A673 (cell line): ENCODE results near the gene IQGAP3. TPM values are rescaled to one million over a fixed set of nuclear protein-coding genes. Genes with fewer than 3 reads are reported as not detected.

Source experiments
- BruUV-seq: library from RNA; stranded (reverse); fragments of 400-500 nt; replicated peaks from 2 replicates; lab custom pipeline; 2021; lab: Mats Ljungman, UMichigan
- CTCF ChIA-PET: fragments of 300-600 bp; sonication (Branson Sonifier 250); formaldehyde crosslinking; loops from one replicate; lab custom pipeline; 2022; ENCODE audit warnings: antibody characterized with exemption; lab: Charles Lee
- POLR2A ChIA-PET: fragments of 300-600 bp; sonication (Branson Sonifier 250); formaldehyde crosslinking; loops from one replicate; lab custom pipeline; 2022; ENCODE audit warnings: antibody characterized with exemption; ENCODE audit not compliant: low non-redundant PET; lab: Charles Lee
- DNase-seq: peaks from one replicate; pipeline ENCODE4 v3.0.0-alpha.2; 2015; ENCODE audit warnings: low spot score
- H3K27ac ChIP-seq: fragments of 200-600 bp; sonication (generic); 2 replicates; pipeline ENCODE4 v1.5.1; 2016; ENCODE audit warnings: mixed run types, low read depth, mild to moderate bottlenecking, mixed read lengths, antibody characterized with exemption, low read length; ENCODE audit not compliant: poor library complexity, severe bottlenecking
- H3K27me3 ChIP-seq: fragments of 200-600 bp; sonication (generic); replicated peaks from 2 replicates; pipeline ENCODE4 v1.6.1; 2017; ENCODE audit warnings: mixed run types, low read depth, mild to moderate bottlenecking, mixed read lengths, antibody characterized with exemption, low read length; ENCODE audit not compliant: insufficient read depth, poor library complexity
- H3K36me3 ChIP-seq: fragments of 200-600 bp; sonication (generic); 2 replicates; pipeline ENCODE4 v1.6.1; 2016; ENCODE audit warnings: mixed run types, mild to moderate bottlenecking, mixed read lengths, antibody characterized with exemption, low read length; ENCODE audit not compliant: insufficient read depth, poor library complexity, severe bottlenecking
- H3K4me1 ChIP-seq: fragments of 200-600 bp; sonication (generic); 2 replicates; pipeline ENCODE4 v1.6.1; 2017; ENCODE audit warnings: mixed run types, mild to moderate bottlenecking, mixed read lengths, antibody characterized with exemption, low read length; ENCODE audit not compliant: insufficient read depth, poor library complexity, severe bottlenecking
- H3K4me3 ChIP-seq: fragments of 200-600 bp; sonication (generic); 2 replicates; pipeline ENCODE4 v1.5.1; 2016; ENCODE audit warnings: low read depth, mixed run types, mild to moderate bottlenecking, mixed read lengths, low read length; ENCODE audit not compliant: poor library complexity, severe bottlenecking
- H3K9me3 ChIP-seq: fragments of 200-600 bp; sonication (generic); 2 replicates; pipeline ENCODE4 v1.6.1; 2016; ENCODE audit warnings: mixed run types, low read depth, mild to moderate bottlenecking, mixed read lengths, antibody characterized with exemption, low read length; ENCODE audit not compliant: poor library complexity, severe bottlenecking
- EZH2 ChIP-seq: fragments of 200-600 bp; sonication (generic); IDR thresholded peaks from 2 replicates; pipeline ENCODE4 v1.6.1; 2017; ENCODE audit warnings: borderline replicate concordance, low read depth, mild to moderate bottlenecking, mixed read lengths, antibody characterized with exemption, low read length; ENCODE audit not compliant: poor library complexity, severe bottlenecking
- intact Hi-C: fragments of 100-400 bp; cut with micrococcal nuclease; formaldehyde crosslinking; loops from one replicate; pipeline ENCODE4 v1.10.0; 2022; ENCODE audit not compliant: unreplicated experiment
- total RNA-seq: library from RNA; stranded (reverse); gene quantifications from 2 replicates; pipeline ENCODE4 v1.2.3, GENCODE V29; 2021
- TF ChIP-seq, protein P1 (sequence below): fragments of 300-800, 200-600 bp; sonication (generic); conservative IDR thresholded peaks from 2 replicates; pipeline ENCODE4 v1.5.1; 2017; ENCODE audit warnings: low read depth, mild to moderate bottlenecking, antibody characterized with exemption, low read length, moderate library complexity, mixed read lengths

Gene IQGAP3
- total RNA-seq, 1 experiment from 2014 or later, result 37.5 TPM

DNA sequence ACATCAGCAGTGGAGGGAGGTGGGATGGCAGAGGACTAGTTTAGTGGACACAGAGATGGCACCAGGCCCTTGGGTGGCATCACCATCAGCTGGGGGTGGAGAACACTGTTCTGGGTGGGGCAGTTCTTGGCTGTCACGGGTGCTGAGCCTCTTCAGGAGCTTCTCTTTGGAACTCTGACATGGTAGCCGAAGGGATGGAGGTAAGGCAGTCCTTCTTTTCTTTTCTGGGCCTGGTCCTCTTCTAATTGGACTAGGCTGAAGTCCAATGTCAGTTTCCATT, 63.5 kb downstream of the IQGAP3 start:
- H3K27ac ChIP-seq, result no peak overlapping the region
- no peak overlapping the region for H3K4me3 ChIP-seq
- no peaks in the 10 kb centered on the region for H3K9me3 ChIP-seq
- intact Hi-C loops, result no loop called here
- H3K36me3 ChIP-seq, result no peaks in the 10 kb centered on the region
- H3K27me3 ChIP-seq, result no peaks in the 10 kb centered on the region
- TF ChIP-seq, protein P1, sequence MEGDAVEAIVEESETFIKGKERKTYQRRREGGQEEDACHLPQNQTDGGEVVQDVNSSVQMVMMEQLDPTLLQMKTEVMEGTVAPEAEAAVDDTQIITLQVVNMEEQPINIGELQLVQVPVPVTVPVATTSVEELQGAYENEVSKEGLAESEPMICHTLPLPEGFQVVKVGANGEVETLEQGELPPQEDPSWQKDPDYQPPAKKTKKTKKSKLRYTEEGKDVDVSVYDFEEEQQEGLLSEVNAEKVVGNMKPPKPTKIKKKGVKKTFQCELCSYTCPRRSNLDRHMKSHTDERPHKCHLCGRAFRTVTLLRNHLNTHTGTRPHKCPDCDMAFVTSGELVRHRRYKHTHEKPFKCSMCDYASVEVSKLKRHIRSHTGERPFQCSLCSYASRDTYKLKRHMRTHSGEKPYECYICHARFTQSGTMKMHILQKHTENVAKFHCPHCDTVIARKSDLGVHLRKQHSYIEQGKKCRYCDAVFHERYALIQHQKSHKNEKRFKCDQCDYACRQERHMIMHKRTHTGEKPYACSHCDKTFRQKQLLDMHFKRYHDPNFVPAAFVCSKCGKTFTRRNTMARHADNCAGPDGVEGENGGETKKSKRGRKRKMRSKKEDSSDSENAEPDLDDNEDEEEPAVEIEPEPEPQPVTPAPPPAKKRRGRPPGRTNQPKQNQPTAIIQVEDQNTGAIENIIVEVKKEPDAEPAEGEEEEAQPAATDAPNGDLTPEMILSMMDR, result no peak
- TF ChIP-seq EZH2, result no peak
- ChIA-PET POLR2A (no interaction called here), CTCF (interaction anchor here (1.0 kb wide), 1 partner anchor 28 kb away, joined by 3 read pairs; no protein-coding TSS in a partner anchor)
- no peak for DNase-seq
- H3K4me1 ChIP-seq, result peaks cover 18% of the 10 kb centered on the region
- no TSS peak for BruUV-seq

DNA sequence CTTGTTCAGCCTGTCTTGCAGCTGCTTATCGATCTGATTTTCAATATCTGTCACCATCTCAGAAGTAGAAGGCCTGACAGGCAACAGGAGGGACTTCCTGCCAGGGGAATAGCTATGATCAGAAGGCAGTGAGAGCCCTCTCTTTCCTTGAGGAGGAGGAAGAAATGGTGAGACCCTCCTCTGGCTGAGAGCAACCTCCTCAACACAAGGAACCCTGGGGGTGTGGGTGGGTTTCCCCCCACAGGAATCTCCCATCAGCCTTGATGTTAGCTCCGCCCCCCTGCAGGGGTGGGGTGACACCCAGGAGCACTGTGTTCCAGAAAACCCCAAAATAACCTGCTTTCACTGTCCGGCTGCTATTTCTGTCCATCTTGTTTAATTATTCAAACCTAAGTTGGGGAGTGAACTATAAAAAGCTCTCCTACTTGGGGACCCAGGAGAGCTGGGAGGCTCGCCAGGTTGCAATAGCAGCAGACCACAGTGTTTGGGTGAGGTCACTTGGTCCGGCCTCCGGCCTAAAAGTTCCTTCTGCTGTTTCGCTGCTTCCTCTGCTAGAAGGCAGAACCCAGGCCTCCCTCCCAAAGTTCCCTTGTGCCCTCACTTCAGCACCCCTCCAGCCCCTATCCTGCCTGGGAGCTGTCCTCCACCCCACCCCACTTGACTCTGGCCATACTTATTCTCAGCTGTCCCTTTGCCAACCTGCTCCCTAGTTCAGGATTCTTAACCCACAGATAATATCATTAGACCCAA, 64.0 kb downstream of the IQGAP3 start:
- Histone ChIP-seq H3K27ac (no peak overlapping the region), H3K4me1 (peaks cover 23% of the 10 kb centered on the region), H3K4me3 (no peak overlapping the region), H3K36me3 (no peaks in the 10 kb centered on the region), H3K9me3 (no peaks in the 10 kb centered on the region), H3K27me3 (no peaks in the 10 kb centered on the region)
- intact Hi-C loops, result no loop called here
- TF ChIP-seq, protein P1, result no peak
- TF ChIP-seq EZH2, result no peak
- no TSS peak for BruUV-seq
- CTCF ChIA-PET, result interaction anchor here (1.0 kb wide), 1 partner anchor 28 kb away, joined by 3 read pairs; no protein-coding TSS in a partner anchor
- DNase-seq, result no peak
- POLR2A ChIA-PET, result interaction anchor here (0.6 kb wide), 1 partner anchor 9 kb away, joined by 11 read pairs; no protein-coding TSS in a partner anchor

DNA sequence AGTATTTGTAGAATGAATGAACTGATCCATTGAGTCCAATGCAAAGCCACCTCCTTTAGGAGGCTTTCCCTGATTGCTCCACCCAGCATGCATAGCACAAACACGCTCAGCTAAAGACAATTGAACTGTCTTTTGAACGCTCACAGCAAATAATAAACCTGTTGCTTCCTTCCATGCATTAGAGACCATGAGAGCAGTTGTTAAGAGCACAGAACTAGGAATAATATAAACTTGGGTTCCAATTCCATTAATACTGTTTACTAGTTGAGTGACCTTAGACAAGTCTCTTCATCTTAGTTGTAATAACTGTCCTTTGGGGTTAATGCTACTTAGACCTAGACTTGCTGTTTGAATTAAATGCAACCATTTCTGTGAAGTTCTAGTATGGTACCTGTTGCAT, 65.9 kb downstream of the IQGAP3 start:
- BruUV-seq, result no TSS peak
- ChIA-PET CTCF (no interaction called here), POLR2A (no interaction called here)
- Histone ChIP-seq H3K9me3 (no peaks in the 10 kb centered on the region), H3K27me3 (no peaks in the 10 kb centered on the region), H3K4me1 (peaks cover 42% of the 10 kb centered on the region), H3K4me3 (no peak overlapping the region), H3K27ac (no peak overlapping the region), H3K36me3 (no peaks in the 10 kb centered on the region)
- TF ChIP-seq, protein P1, result no peak
- TF ChIP-seq EZH2, result no peak
- DNase-seq, result no peak
- intact Hi-C loops, result no loop called here
